Neural cell (in vitro differentiated cells): Measurements from ENCODE around the gene SLC18B1. TPM values are rescaled to one million over a fixed set of nuclear protein-coding genes. Genes with fewer than 3 reads are reported as not detected.

Source experiments
- H2AFZ ChIP-seq: fragments of 200-600, 300-800 bp; sonication (generic), shearing (Covaris generic); 2 replicates; pipeline ENCODE4 v1.6.0; 2014; ENCODE audit warnings: low read depth, mild to moderate bottlenecking, antibody characterized with exemption, low read length, moderate library complexity
- H3F3A ChIP-seq: fragments of 200-600 bp; shearing (Covaris generic); 2 replicates; pipeline ENCODE4 v1.6.1; 2016; ENCODE audit warnings: mild to moderate bottlenecking, moderate library complexity, mixed read lengths, antibody characterized with exemption, low read length; ENCODE audit not compliant: insufficient read depth, poor library complexity, severe bottlenecking
- H3K27ac ChIP-seq: fragments of 200-600, 300-800 bp; sonication (generic), shearing (Covaris generic); 2 replicates; pipeline ENCODE4 v1.5.1; 2014; ENCODE audit warnings: mild to moderate bottlenecking, low read length, moderate library complexity
- H3K27me3 ChIP-seq: fragments of 300-800, 200-600 bp; sonication (generic), shearing (Covaris generic); 2 replicates; pipeline ENCODE4 v1.6.0; 2014; ENCODE audit warnings: mild to moderate bottlenecking, low read depth, low read length, moderate library complexity; ENCODE audit not compliant: insufficient read depth
- H3K36me3 ChIP-seq: fragments of 300-800, 200-600 bp; sonication (generic), shearing (Covaris generic); 2 replicates; pipeline ENCODE4 v1.5.1; 2014; ENCODE audit warnings: mild to moderate bottlenecking, antibody characterized with exemption, low read length, moderate library complexity; ENCODE audit not compliant: insufficient read depth
- H3K4me2 ChIP-seq: fragments of 300-800, 200-600 bp; sonication (generic), shearing (Covaris generic); 2 replicates; pipeline ENCODE4 v1.6.0; 2014; ENCODE audit warnings: mild to moderate bottlenecking, low read length
- H3K4me3 ChIP-seq: fragments of 300-800, 200-600 bp; sonication (generic), shearing (Covaris generic); 2 replicates; pipeline ENCODE4 v1.5.1; 2014; ENCODE audit warnings: mild to moderate bottlenecking, low read length, moderate library complexity
- H3K79me2 ChIP-seq: fragments of 200-600 bp; shearing (Covaris generic); replicated peaks from 2 replicates; pipeline ENCODE4 v1.6.0; 2014; ENCODE audit warnings: mild to moderate bottlenecking, low read length, moderate library complexity; ENCODE audit not compliant: insufficient read depth
- H3K9ac ChIP-seq: fragments of 300-800, 200-600 bp; sonication (generic), shearing (Covaris generic); 2 replicates; pipeline ENCODE4 v1.6.1; 2016; ENCODE audit warnings: mild to moderate bottlenecking, low read length, mixed read lengths
- H3K9me2 ChIP-seq: fragments of 200-600 bp; shearing (Covaris generic); 2 replicates; pipeline ENCODE4 v1.6.1; 2016; ENCODE audit warnings: mild to moderate bottlenecking, low read length, mixed read lengths; ENCODE audit not compliant: insufficient read depth
- H3K9me3 ChIP-seq: fragments of 200-600, 300-800 bp; sonication (generic), shearing (Covaris generic); 2 replicates; pipeline ENCODE4 v1.6.1; 2016; ENCODE audit warnings: mild to moderate bottlenecking, mixed run types, low read length, moderate library complexity, mixed read lengths
- H4K20me1 ChIP-seq: fragments of 200-600 bp; shearing (Covaris generic); 2 replicates; pipeline ENCODE4 v1.6.1; 2016; ENCODE audit warnings: mild to moderate bottlenecking, mixed run types; ENCODE audit not compliant: insufficient read depth
- CTCF ChIP-seq: fragments of 450-650 bp; IDR thresholded peaks from 2 replicates; pipeline ENCODE4 v1.5.1; 2014; ENCODE audit warnings: antibody characterized with exemption, mild to moderate bottlenecking, moderate library complexity; ENCODE audit not compliant: poor library complexity, severe bottlenecking
- EP300 ChIP-seq: fragments of 450-650 bp; conservative IDR thresholded peaks from 2 replicates; pipeline ENCODE4 v1.6.1; 2014; ENCODE audit warnings: antibody characterized with exemption, mild to moderate bottlenecking, moderate library complexity; ENCODE audit not compliant: poor library complexity, severe bottlenecking
- EZH2 ChIP-seq: fragments of 200-600, 300-800 bp; shearing (Covaris generic), sonication (generic); IDR thresholded peaks from 2 replicates; pipeline ENCODE4 v1.6.1; 2014; ENCODE audit warnings: antibody characterized with exemption, low read length, borderline replicate concordance, mild to moderate bottlenecking; ENCODE audit not compliant: insufficient read depth, poor library complexity, severe bottlenecking
- MXI1 ChIP-seq: fragments of 450-650 bp; conservative IDR thresholded peaks from 2 replicates; pipeline ENCODE4 v1.6.1; 2014; ENCODE audit warnings: antibody characterized with exemption, mild to moderate bottlenecking; ENCODE audit not compliant: poor library complexity, severe bottlenecking
- POLR2AphosphoS5 ChIP-seq: IDR thresholded peaks from 2 replicates; pipeline ENCODE4 v1.6.1; 2012
- RAD21 ChIP-seq: fragments of 450-650 bp; conservative IDR thresholded peaks from 2 replicates; pipeline ENCODE4 v1.6.1; 2014; ENCODE audit warnings: antibody characterized with exemption, mild to moderate bottlenecking, moderate library complexity
- SMC3 ChIP-seq: fragments of 450-650 bp; conservative IDR thresholded peaks from 2 replicates; pipeline ENCODE4 v1.6.1; 2014; ENCODE audit warnings: antibody characterized with exemption, mild to moderate bottlenecking, moderate library complexity; ENCODE audit not compliant: poor library complexity
- TAF1 ChIP-seq: IDR thresholded peaks from 2 replicates; pipeline ENCODE4 v1.6.1; 2012; ENCODE audit warnings: low read depth
- polyA plus RNA-seq: library from polyadenylated mRNA; depleted of rRNA; stranded (reverse); fragments of >200 nt; gene quantifications from 2 replicates; pipeline ENCODE4 v1.2.3, GENCODE V29; 2014
- TF ChIP-seq, protein P1 (sequence below): IDR thresholded peaks from 2 replicates; pipeline ENCODE4 v1.6.1; 2012; ENCODE audit warnings: borderline replicate concordance

SLC18B1 gene
- polyA plus RNA-seq, 1 donor from 2014 or later: 9.0 TPM

- no peaks in the 10 kb centered on the region for H3K9me3 ChIP-seq
- no peaks in the 10 kb centered on the region for H3K79me2 ChIP-seq
- no peaks in the 10 kb centered on the region for H3K36me3 ChIP-seq
- no peak overlapping the region for H3K9ac ChIP-seq
- H3K9me2 ChIP-seq: no peaks in the 10 kb centered on the region
- no peaks in the 10 kb centered on the region for H4K20me1 ChIP-seq
- no peaks in the 10 kb centered on the region for H3K27me3 ChIP-seq
- no peak overlapping the region for H3K27ac ChIP-seq
- TF ChIP-seq POLR2AphosphoS5 (no peak), EZH2 (no peak), SMC3 (no peak), RAD21 (no peak), TAF1 (no peak), CTCF (no peak), MXI1 (no peak)
- TF ChIP-seq, protein P1, sequence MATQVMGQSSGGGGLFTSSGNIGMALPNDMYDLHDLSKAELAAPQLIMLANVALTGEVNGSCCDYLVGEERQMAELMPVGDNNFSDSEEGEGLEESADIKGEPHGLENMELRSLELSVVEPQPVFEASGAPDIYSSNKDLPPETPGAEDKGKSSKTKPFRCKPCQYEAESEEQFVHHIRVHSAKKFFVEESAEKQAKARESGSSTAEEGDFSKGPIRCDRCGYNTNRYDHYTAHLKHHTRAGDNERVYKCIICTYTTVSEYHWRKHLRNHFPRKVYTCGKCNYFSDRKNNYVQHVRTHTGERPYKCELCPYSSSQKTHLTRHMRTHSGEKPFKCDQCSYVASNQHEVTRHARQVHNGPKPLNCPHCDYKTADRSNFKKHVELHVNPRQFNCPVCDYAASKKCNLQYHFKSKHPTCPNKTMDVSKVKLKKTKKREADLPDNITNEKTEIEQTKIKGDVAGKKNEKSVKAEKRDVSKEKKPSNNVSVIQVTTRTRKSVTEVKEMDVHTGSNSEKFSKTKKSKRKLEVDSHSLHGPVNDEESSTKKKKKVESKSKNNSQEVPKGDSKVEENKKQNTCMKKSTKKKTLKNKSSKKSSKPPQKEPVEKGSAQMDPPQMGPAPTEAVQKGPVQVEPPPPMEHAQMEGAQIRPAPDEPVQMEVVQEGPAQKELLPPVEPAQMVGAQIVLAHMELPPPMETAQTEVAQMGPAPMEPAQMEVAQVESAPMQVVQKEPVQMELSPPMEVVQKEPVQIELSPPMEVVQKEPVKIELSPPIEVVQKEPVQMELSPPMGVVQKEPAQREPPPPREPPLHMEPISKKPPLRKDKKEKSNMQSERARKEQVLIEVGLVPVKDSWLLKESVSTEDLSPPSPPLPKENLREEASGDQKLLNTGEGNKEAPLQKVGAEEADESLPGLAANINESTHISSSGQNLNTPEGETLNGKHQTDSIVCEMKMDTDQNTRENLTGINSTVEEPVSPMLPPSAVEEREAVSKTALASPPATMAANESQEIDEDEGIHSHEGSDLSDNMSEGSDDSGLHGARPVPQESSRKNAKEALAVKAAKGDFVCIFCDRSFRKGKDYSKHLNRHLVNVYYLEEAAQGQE: no peak
- H2AFZ ChIP-seq: no peak overlapping the region
- H3K4me3 ChIP-seq: no peak overlapping the region
- H3F3A ChIP-seq: no peaks in the 10 kb centered on the region
- H3K4me2 ChIP-seq: no peak overlapping the region
Measured at GRCh38 chr6:132731086-132731485, 67.4 kb downstream of the SLC18B1 start.

DNA sequence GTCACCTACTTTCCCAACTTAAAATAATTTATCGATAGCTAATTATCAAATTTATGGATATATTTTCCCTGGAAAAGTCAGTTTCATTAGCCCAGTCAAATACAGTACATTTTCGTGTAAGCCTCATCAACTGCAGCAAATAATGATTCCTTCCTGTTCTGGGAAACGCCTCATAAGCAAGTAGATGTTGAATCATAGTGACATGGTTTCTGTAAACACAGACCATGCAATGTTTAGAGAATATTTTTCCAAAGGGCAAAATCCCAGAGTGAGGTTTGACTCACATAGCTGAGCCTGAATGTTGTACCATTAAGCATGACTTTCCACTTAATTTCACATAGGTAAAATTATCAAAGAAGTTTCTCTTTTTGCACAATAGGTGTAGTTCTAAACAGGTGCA is 67.9 kb downstream of the SLC18B1 start:
- Histone ChIP-seq H3K27me3 (no peaks in the 10 kb centered on the region), H3F3A (no peaks in the 10 kb centered on the region), H3K36me3 (no peaks in the 10 kb centered on the region), H2AFZ (no peak overlapping the region), H3K4me3 (no peak overlapping the region), H3K4me2 (no peak overlapping the region), H3K9me2 (no peaks in the 10 kb centered on the region), H4K20me1 (no peaks in the 10 kb centered on the region), H3K9me3 (no peaks in the 10 kb centered on the region), H3K79me2 (no peaks in the 10 kb centered on the region), H3K9ac (no peak overlapping the region), H3K27ac (no peak overlapping the region)
- no peak for TF ChIP-seq MXI1
- no peak for TF ChIP-seq EZH2
- TF ChIP-seq RAD21: no peak
- TF ChIP-seq, protein P1: no peak
- TF ChIP-seq EP300: no peak
- TF ChIP-seq TAF1: no peak
- no peak for TF ChIP-seq CTCF
- TF ChIP-seq POLR2AphosphoS5: no peak
- TF ChIP-seq SMC3: no peak
